Measurements from ENCODE around the gene DRAXIN. TPM values are rescaled to one million over a fixed set of nuclear protein-coding genes. Genes with fewer than 3 reads are reported as not detected.

Gene DRAXIN
- total RNA-seq, 3 donors from 2014 or later (not counting 1 experiment from before 2014, with no cell fraction given): 10.9 to 24.9 (median 12.1) TPM

- no peak overlapping the region for H3K27ac Mint-ChIP-seq
- H3K4me1 ChIP-seq (ENCODE audit: control insufficient read depth, insufficient read depth, low read length): peaks cover 36% of the 10 kb centered on the region
- no peaks in the 10 kb centered on the region for H3K27me3 ChIP-seq (ENCODE audit: control insufficient read depth, insufficient read depth, low read length)
- no peak overlapping the region for H3K4me3 Mint-ChIP-seq
- H3K9me3 ChIP-seq (ENCODE audit: control insufficient read depth, insufficient read depth, low read length): no peaks in the 10 kb centered on the region
- no peaks in the 10 kb centered on the region for H3K36me3 ChIP-seq (ENCODE audit: control insufficient read depth, insufficient read depth, low read length)
- no peaks in the 10 kb centered on the region for H3K36me3 Mint-ChIP-seq
- no peak overlapping the region for H3K27ac ChIP-seq (ENCODE audit: low read length)
- intact Hi-C loops (cut with micrococcal nuclease): no loop called here
- DNase-seq (no peak), ATAC-seq (no peak)
- H3K27me3 Mint-ChIP-seq (ENCODE audit: low read depth in 2 of 2): no peaks in the 10 kb centered on the region
- no peak for TF ChIP-seq CTCF (IDR thresholded peaks at IDR 0.05)
- 32% methylated on average over 7 of the region's 9 CpGs for WGBS (ENCODE audit: insufficient coverage)
- no peak overlapping the region for H3K4me3 ChIP-seq (ENCODE audit: low read length)
- H3K4me1 Mint-ChIP-seq: peaks cover 9 to 33% of the 10 kb centered on the region in 2 donors
- no peaks in the 10 kb centered on the region for H3K9me3 Mint-ChIP-seq
Observed at GRCh38 chr1:11649237-11649623, 42.3 kb upstream of the DRAXIN start.

GRCh38 chr1:11649624-11650330, 41.7 kb upstream of the DRAXIN start:
- H3K9me3 ChIP-seq (ENCODE audit: control insufficient read depth, insufficient read depth, low read length): no peaks in the 10 kb centered on the region
- no peaks in the 10 kb centered on the region for H3K27me3 ChIP-seq (ENCODE audit: control insufficient read depth, insufficient read depth, low read length)
- no peaks in the 10 kb centered on the region for H3K36me3 ChIP-seq (ENCODE audit: control insufficient read depth, insufficient read depth, low read length)
- no peak overlapping the region for H3K4me3 ChIP-seq (ENCODE audit: low read length)
- intact Hi-C loops (cut with micrococcal nuclease): loop anchor here (1.0 to 10.0 kb wide), 3 partner anchors 15 to 155 kb away; partner anchors contain the start of genes CLCN6, FBXO6 and MTHFR
- H3K27ac ChIP-seq (ENCODE audit: low read length): peak overlapping the region; percentile 48
- H3K27ac Mint-ChIP-seq: peak overlapping the region in 1 of 2 donors; percentile 80
- no peak for TF ChIP-seq CTCF (IDR thresholded peaks at IDR 0.05)
- H3K9me3 Mint-ChIP-seq: no peaks in the 10 kb centered on the region
- H3K36me3 Mint-ChIP-seq: no peaks in the 10 kb centered on the region
- DNase-seq: peak in 1 of 2 donors; percentile 42
- H3K27me3 Mint-ChIP-seq (ENCODE audit: low read depth in 2 of 2): no peaks in the 10 kb centered on the region
- WGBS (ENCODE audit: insufficient coverage): 44% methylated on average over 20 of the region's 21 CpGs
- peaks cover 9 to 33% of the 10 kb centered on the region in 2 donors for H3K4me1 Mint-ChIP-seq
- peak in 1 of 3 donors; percentile 2 for ATAC-seq
- peak overlapping the region; percentile 17 for H3K4me3 Mint-ChIP-seq
- peaks cover 39% of the 10 kb centered on the region for H3K4me1 ChIP-seq (ENCODE audit: control insufficient read depth, insufficient read depth, low read length)

- Mint-ChIP-seq H3K9me3 (no peaks in the 10 kb centered on the region), H3K4me1 (peaks cover 9 to 35% of the 10 kb centered on the region in 2 donors), H3K4me3 (peak overlapping the region; percentile 79), H3K36me3 (no peaks in the 10 kb centered on the region), H3K27ac (peak overlapping the region; percentile 73 to 80), H3K27me3 (ENCODE audit: low read depth in 2 of 2) (no peaks in the 10 kb centered on the region)
- intact Hi-C loops (cut with micrococcal nuclease): loop anchor here (1.0 to 10.0 kb wide), 3 partner anchors 14 to 154 kb away; partner anchors contain the start of genes CLCN6, FBXO6 and MTHFR
- TF ChIP-seq CTCF (IDR thresholded peaks at IDR 0.05): peak; percentile 80
- Histone ChIP-seq H3K27me3 (ENCODE audit: control insufficient read depth, insufficient read depth, low read length) (no peaks in the 10 kb centered on the region), H3K27ac (ENCODE audit: low read length) (peak overlapping the region; percentile 48), H3K36me3 (ENCODE audit: control insufficient read depth, insufficient read depth, low read length) (no peaks in the 10 kb centered on the region), H3K4me1 (ENCODE audit: control insufficient read depth, insufficient read depth, low read length) (peaks cover 44% of the 10 kb centered on the region), H3K9me3 (ENCODE audit: control insufficient read depth, insufficient read depth, low read length) (no peaks in the 10 kb centered on the region), H3K4me3 (ENCODE audit: low read length) (peak overlapping the region; percentile 16)
- 10% methylated on average over 47 of the region's 47 CpGs for WGBS (ENCODE audit: insufficient coverage)
- ATAC-seq (peak; percentile 83 to 91 (median 88)), DNase-seq (peak; percentile 86 to 90)
Observed at GRCh38 chr1:11650331-11650991, 41.0 kb upstream of the DRAXIN start.
